Measurements from ENCODE around the gene RAB6B.
"Not testable (repeated sequence)": the region's sequence is repeated elsewhere in the genome, so short reads cannot be mapped to it uniquely, and the experiment has no call there.

Gene RAB6B

DNA sequence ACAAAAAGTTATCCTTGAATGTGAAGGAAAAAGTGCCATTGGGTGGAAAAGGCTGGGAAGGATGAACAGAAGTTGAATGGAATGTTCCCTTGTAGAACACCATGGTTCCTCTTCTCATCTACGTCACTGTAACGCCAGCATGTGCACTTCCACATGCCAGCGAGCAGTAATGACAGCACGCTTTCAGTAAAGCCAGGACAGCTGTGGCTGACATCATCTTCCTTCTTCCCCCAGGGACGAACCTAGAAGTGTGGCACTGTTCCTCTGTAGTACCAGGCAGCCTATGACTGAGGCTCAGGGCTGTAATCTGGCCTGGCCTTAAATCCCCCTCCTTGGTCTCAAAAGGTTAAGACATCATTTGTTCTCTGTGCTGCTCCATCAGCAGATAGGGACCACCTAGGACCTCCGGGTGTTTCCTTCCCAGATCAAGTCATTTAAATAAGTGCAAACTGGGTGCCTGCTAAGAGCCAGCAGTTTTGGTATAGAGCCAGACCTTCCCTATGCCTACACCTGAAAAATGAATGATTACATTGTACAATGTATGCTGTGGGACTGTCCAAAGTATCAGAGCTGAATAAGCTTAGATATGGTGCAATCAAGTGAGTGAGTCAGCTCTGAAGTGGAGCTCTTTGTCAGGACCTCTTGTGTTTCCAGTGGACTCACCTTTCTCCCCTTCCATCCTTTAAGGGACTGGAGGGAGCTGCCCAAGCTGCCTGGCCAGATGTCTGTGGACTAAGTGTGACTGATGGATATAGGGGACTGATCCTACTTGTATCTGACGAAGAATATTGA is 95.7 kb downstream of the RAB6B start:
- no peak for DNase-seq

DNA sequence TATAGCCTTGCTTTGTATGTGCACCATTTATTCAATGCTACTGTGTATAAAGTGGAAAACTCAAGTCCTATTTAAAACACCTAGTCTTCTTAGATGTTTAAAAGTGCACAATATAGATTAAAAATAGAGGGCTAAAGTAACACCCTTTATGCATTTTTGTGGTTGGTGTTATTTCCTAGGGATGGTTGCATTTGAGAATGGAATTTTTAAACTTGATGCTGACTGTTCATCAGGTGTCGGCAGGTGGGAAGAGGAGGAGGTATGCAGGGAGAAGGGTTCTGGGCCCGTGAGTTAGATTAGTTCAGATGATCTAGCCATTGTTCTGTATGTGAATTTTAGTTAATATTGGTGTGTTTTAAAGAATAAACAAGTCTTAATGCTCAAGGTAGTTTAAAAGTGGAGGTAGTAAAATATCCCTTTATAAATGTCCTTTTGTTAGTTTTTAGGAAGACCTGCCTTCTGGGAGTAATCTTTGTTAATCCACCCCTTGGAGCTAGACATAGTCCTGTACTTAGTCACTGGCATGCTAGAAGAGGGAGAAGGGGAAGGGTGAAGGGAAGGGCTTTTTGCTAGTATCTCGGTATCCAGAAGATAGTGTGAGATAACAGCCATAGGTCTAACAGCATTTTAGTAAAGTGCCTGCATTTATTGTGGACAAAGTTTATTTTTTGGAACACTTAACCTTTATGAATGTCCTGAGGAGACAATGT is 98.1 kb downstream of the RAB6B start:
- DNase-seq, result no peak

GRCh38 chr3:133792171-133792763 is 103.4 kb downstream of the RAB6B start:
- no peak for DNase-seq

DNA sequence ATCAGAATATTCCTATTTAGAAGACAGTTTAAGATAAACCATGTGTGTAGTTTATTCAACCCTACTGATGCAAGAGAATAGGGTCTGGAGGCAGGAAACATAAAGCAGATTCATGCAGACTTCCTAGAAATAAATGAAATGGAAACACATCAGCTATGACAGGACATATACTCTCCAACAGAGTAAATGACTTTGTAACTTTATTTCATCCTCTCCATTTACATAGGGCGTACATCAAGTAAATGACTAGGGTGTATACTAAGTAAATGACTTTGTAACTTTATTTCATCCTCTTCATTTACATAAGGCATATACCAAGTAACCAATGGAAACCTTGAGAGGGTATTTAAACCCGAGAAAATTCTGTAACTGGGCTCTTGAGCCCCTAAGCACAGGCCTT is 107.7 kb downstream of the RAB6B start:
- no peak for DNase-seq

GRCh38 chr3:133783762-133784161 is 111.9 kb downstream of the RAB6B start:
- DNase-seq, result no peak

DNA sequence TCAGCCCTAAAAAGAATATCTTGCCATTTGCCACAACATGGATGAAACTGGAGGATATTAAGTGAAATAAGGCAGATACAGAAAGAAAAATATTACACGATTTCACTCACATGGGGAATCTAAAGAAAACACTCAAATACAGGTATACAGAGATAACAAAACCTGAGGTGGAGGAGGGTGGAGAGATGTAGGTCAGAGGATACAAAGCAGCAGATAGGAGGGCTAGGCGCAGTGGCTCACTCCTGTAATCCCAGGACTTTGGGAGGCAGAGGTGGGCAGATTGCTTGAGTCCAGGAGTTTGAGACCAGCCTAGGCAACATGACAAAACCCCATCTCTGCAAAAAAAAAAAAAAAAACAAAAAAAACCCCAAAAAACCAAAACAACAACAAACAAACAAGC is 113.2 kb downstream of the RAB6B start:
- DNase-seq, result no peak

- no peak for DNase-seq
Observed at GRCh38 chr3:133781570-133781969, 114.1 kb downstream of the RAB6B start.

DNA sequence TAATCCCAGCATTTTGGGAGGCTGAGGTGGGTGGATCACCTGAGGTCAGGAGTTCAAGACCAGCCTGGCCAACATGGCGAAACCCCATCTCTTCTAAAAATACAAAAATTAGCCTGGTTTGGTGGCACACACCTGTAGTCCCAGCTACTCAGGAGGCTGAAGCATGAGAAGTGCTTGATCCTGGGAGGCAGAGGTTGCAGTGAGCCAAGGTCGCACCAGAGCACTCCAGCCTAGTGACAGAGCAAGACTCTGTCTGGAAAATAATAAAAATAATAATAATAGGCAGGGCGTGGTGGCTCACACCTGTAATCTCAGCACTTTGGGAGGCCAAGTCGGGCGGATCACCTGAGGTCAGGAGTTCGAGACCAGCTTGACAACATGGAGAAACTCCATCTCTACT is 114.9 kb downstream of the RAB6B start:
- DNase-seq, result not testable (repeated sequence)

- DNase-seq, result no peak
Observed at GRCh38 chr3:133779626-133780203, 116.0 kb downstream of the RAB6B start.

DNA sequence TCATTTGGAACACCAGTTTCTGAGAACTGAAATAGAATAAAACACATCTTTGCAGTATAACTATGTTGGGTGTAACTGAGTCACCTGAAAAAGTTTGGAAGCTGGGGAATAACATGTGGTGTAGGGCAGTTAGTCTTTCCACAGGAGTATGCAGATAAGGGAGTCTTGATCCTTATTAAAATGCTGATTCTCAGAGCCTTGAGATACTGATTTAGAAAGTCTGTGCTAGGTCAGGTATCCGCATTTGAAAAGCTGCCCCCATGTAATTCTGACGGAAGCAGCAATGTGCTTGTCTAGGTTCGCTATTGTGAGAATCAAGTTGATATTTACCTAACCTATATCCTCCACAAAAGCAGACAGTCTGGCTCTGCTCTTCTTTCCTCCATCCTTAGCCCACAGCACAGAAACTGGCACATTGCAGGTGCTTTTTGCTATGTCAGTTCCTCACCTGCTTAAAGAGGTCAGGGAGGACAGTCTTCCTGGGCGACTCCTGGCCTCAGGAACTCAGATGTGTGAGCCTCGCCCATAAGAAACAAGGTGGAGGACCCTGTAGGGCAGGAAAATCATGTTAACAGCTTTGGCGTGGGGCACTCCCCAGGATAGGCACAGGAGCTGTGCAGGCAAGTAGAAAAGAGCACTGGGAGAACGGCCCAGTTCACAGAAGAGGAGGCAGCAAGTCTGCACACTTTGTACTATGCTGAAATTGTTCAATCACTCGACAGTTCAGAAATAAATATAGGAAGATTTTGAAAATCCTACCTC is 117.7 kb downstream of the RAB6B start:
- DNase-seq, result no peak

- no peak for DNase-seq
Observed at GRCh38 chr3:133776794-133777438, 118.8 kb downstream of the RAB6B start.

DNA sequence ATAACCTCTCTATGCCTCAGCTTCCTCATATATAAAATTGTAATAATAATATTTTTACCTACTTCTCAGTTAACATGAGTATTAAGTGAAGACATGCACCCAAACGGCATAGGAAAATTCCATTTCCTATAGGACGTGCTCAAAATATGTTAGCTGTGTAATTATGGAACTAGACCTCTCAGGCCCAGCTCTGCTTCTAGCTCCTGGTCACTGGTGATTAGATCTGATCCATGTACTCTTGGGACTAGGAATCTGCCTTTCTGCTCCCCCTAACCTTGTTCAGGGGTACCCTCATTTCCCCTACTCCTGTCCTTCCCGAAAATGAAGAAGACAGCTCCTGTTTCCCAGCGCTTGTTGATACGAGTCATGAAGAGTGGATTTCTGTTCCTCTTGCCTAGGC is 119.8 kb downstream of the RAB6B start:
- no peak for DNase-seq

DNA sequence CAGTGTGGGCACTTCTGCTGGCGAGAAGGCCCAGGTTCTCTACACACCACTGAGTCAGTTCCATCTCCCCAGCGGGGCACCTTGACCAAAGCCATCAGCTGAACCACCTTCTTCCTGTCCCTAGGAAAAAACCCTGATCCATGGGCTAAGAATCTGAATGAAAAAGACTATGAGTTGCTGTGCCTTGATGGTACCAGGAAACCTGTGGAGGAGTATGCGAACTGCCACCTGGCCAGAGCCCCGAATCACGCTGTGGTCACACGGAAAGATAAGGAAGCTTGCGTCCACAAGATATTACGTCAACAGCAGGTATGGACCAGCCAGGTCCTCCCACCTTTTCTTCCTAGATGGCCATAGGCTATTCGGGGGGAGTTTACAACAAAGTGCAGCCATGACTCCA is 120.4 kb downstream of the RAB6B start:
- DNase-seq, result no peak

Measured in activated CD4-positive, alpha-beta T cell treated with anti-CD3 and anti-CD28 coated beads for 1 hour (primary cell).